ENCODE results near the gene ZNF143. TPM values are rescaled to one million over a fixed set of nuclear protein-coding genes. Genes with fewer than 3 reads are reported as not detected.
A peak's percentile ranks its signal among the peaks of the same experiment; 100 is the strongest.

ZNF143 gene
- total and polyA plus RNA-seq, 2 of the 4 experiments (the other 2 are of a cell fraction): 23.8 to 49.6 TPM

DNA sequence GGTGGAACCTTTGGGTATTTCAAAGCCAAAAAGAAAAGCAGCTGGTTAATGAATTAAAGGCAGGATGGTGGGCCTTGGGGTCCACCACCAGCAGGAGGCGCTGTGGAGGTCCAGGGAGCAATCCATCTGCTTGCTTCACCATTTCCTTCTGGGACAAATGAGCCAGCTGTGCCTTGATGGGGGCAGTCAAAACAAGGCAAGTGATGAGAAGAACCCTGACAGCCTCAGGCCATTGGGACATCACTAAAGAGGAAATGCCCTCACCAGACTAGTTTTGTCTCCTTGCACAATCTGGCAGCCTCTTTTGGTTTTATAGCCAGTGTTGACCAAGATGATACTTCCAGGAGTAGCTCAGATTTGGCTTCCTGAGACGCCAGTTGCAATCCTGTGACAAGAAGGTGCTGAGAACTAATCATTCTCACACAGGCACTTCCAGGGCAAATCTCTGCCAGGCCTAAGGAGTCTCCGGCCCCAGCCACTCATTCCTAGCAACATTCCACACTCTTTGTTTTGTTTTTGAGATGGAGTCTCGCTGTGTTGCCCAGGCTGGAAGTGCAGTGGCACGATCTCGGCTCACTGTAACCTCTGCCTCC is 74.5 kb downstream of the ZNF143 start:
- Histone ChIP-seq H4K20me1 (ENCODE audit: insufficient read depth, low read length) (no peaks in the 10 kb centered on the region), H3K9me1 (ENCODE audit: insufficient read depth, low read length) (peaks cover 4% of the 10 kb centered on the region), H3K9me3 (ENCODE audit: control insufficient read depth, insufficient read depth, low read length) (no peaks in the 10 kb centered on the region), H4K91ac (ENCODE audit: insufficient read depth, low read depth, low read length) (peak overlapping the region; percentile 35), H4K5ac (ENCODE audit: low read depth, low read length) (peak overlapping the region; percentile 3; the same call in 1 of the 2 replicates), H3K36me3 (ENCODE audit: control insufficient read depth, insufficient read depth, low read length) (no peaks in the 10 kb centered on the region), H3K4me1 (ENCODE audit: control insufficient read depth, insufficient read depth, low read length) (peaks cover 6% of the 10 kb centered on the region), H3K9ac (ENCODE audit: low read depth, low read length) (no peak overlapping the region), H3K4me2 (ENCODE audit: low read depth, low read length) (no peak overlapping the region), H3K56ac (ENCODE audit: extremely low read depth, insufficient read depth, low read length) (no peak overlapping the region), H3K4me3 (ENCODE audit: insufficient read depth, low read depth, low read length) (no peak overlapping the region), H2BK15ac (ENCODE audit: low read depth, low read length) (peak overlapping the region; percentile 13; the same call in 2 of the 3 replicates), H3K27ac (ENCODE audit: insufficient read depth, low read length) (peak overlapping the region; percentile 23; the same call in 1 of the 2 replicates), H3K14ac (replicated peaks; ENCODE audit: low read depth, low read length) (0 out of 2 replicates have a peak overlapping the region, but pooled peaks have one; percentile 2), H3K79me1 (ENCODE audit: low read depth in 1 of 2, low read length in 2 of 2) (no peaks in the 10 kb centered on the region), H2AK9ac (replicated peaks; ENCODE audit: low read depth, low read length, poor library complexity) (no peak overlapping the region), H3K27me3 (ENCODE audit: control insufficient read depth, insufficient read depth, low read length) (no peaks in the 10 kb centered on the region), H2AK5ac (ENCODE audit: low read depth, low read length) (peak overlapping the region; percentile 11), H4K8ac (ENCODE audit: low read depth in 2 of 2, low read length in 2 of 2) (peak overlapping the region in 1 of 2 experiments; percentile 10; a peak in 2 of 4 replicates), H2BK5ac (ENCODE audit: low read depth, low read length, poor library complexity, severe bottlenecking) (peak overlapping the region; percentile 0), H2BK20ac (ENCODE audit: low read depth, low read length) (peak overlapping the region; percentile 66; the same call in 1 of the 2 replicates), H2AFZ (replicated peaks; ENCODE audit: low read length, poor library complexity) (peak overlapping the region; percentile 36), H3K4ac (ENCODE audit: low read depth, low read length) (peak overlapping the region; percentile 8; the same call in 1 of the 2 replicates), H3K23ac (ENCODE audit: low read depth, low read length) (no peak overlapping the region), H3K18ac (ENCODE audit: low read depth, low read length) (peak overlapping the region; percentile 24; the same call in 1 of the 2 replicates), H2BK120ac (ENCODE audit: low read depth, low read length) (peak overlapping the region; percentile 6)
- no TSS peak for BruUV-seq (replicated peaks)
- ChIA-PET POLR2A (ENCODE audit: unreplicated experiment) (no interaction called here), CTCF (interaction anchor here (0.5 to 1.4 kb wide), 9 partner anchors 10 to 213 kb away, joined by 3 to 5 read pairs (median 4); partner anchors contain the start of gene WEE1)
- in situ Hi-C loops (cut with MboI; ENCODE audit: low sequenced_read_pairs): no loop called here
- TF ChIP-seq SMC3 (IDR thresholded peaks at IDR 0.05; ENCODE audit: low read depth, low read length) (peak; percentile 61), MAZ (IDR thresholded peaks at IDR 0.05; ENCODE audit: borderline replicate concordance, low read depth, low read length) (no peak), RAD21 (IDR thresholded peaks at IDR 0.05; ENCODE audit: low read length) (peak; percentile 55), MAFK (IDR thresholded peaks at IDR 0.05; ENCODE audit: low read depth, low read length) (no peak), CEBPB (IDR thresholded peaks at IDR 0.05; ENCODE audit: low read depth, low read length) (peak; percentile 73)
- TF ChIP-seq, protein P1, sequence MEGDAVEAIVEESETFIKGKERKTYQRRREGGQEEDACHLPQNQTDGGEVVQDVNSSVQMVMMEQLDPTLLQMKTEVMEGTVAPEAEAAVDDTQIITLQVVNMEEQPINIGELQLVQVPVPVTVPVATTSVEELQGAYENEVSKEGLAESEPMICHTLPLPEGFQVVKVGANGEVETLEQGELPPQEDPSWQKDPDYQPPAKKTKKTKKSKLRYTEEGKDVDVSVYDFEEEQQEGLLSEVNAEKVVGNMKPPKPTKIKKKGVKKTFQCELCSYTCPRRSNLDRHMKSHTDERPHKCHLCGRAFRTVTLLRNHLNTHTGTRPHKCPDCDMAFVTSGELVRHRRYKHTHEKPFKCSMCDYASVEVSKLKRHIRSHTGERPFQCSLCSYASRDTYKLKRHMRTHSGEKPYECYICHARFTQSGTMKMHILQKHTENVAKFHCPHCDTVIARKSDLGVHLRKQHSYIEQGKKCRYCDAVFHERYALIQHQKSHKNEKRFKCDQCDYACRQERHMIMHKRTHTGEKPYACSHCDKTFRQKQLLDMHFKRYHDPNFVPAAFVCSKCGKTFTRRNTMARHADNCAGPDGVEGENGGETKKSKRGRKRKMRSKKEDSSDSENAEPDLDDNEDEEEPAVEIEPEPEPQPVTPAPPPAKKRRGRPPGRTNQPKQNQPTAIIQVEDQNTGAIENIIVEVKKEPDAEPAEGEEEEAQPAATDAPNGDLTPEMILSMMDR (conservative IDR thresholded peaks at IDR 0.05; ENCODE audit: low read depth, low read length): peak; percentile 72
- WGBS, 2 experiments (ENCODE audit: extremely low coverage in 2 of 2, insufficient read length in 1 of 2): 72% methylated on average over 3 of the region's 6 CpGs; no CpG with 5 or more reads in 1 of the 2 experiments
- DNase-seq (peak; percentile 48), ATAC-seq (ENCODE audit: low read depth) (peak; percentile 76)
- intact Hi-C loops (cut with micrococcal nuclease): loop anchor here (2.0 kb wide), 1 partner anchor 78 kb away; no protein-coding TSS in a partner anchor
- dilution Hi-C loops (cut with HindIII; ENCODE audit: low sequenced_read_pairs, unreplicated experiment): no loop called here
